ENCODE data around the gene TRIM16. TPM values are rescaled to one million over a fixed set of nuclear protein-coding genes. Genes with fewer than 3 reads are reported as not detected.
"Not testable (repeated sequence)": the region's sequence is repeated elsewhere in the genome, so short reads cannot be mapped to it uniquely, and the experiment has no call there.

TRIM16 gene
- total and polyA plus RNA-seq, 2 experiments from 2014 or later: 20.6 to 48.8 TPM

- not testable (repeated sequence) for H3K4me1 ChIP-seq (ENCODE audit: low read depth); H3K9me3 ChIP-seq (ENCODE audit: low read depth); H3K27ac ChIP-seq; H3K27me3 ChIP-seq; DNase-seq (ENCODE audit: low read depth in 1 of 2, low spot score in 1 of 2); H3K4me3 ChIP-seq; H3K36me3 ChIP-seq
Measured at GRCh38 chr17:15589544-15590536, 94.3 kb downstream of the TRIM16 start.

- H3K27ac ChIP-seq; DNase-seq (ENCODE audit: low read depth in 1 of 2, low spot score in 1 of 2); H3K27me3 ChIP-seq; H3K36me3 ChIP-seq; H3K4me1 ChIP-seq (ENCODE audit: low read depth); H3K9me3 ChIP-seq (ENCODE audit: low read depth); H3K4me3 ChIP-seq: not testable (repeated sequence)
Measured at GRCh38 chr17:15588017-15588416, 96.1 kb downstream of the TRIM16 start.

GRCh38 chr17:15583313-15583712, 100.8 kb downstream of the TRIM16 start:
- not testable (repeated sequence) for H3K27me3 ChIP-seq; H3K4me1 ChIP-seq (ENCODE audit: low read depth); H3K4me3 ChIP-seq; H3K27ac ChIP-seq; DNase-seq (ENCODE audit: low read depth in 1 of 2, low spot score in 1 of 2); H3K9me3 ChIP-seq (ENCODE audit: low read depth); H3K36me3 ChIP-seq

- not testable (repeated sequence) for H3K4me3 ChIP-seq; H3K27ac ChIP-seq; DNase-seq (ENCODE audit: low read depth in 1 of 2, low spot score in 1 of 2); H3K36me3 ChIP-seq; H3K4me1 ChIP-seq (ENCODE audit: low read depth); H3K9me3 ChIP-seq (ENCODE audit: low read depth); H3K27me3 ChIP-seq
Measured at GRCh38 chr17:15581462-15581861, 102.6 kb downstream of the TRIM16 start.

Other genes starting within 250 kb of the TRIM16 start
- gene CDRT4, start 216.7 kb downstream of the TRIM16 start, total RNA-seq: 4.8 and 14.4 TPM in 2 replicates
- gene CDRT4, start 216.7 kb downstream of the TRIM16 start, polyA plus RNA-seq: 5.6 and 6.0 TPM in 2 replicates
- 20.8 and 33.4 TPM in 2 replicates for gene TVP23C, start 120.8 kb downstream of the TRIM16 start, total RNA-seq
- gene TVP23C, start 120.8 kb downstream of the TRIM16 start, polyA plus RNA-seq: 7.4 and 11.3 TPM in 2 replicates
- gene FBXW10B, start 64.6 kb downstream of the TRIM16 start, total RNA-seq: 1.1 TPM in 1 of 2 replicates, not detected in the other
- gene FBXW10B, start 64.6 kb downstream of the TRIM16 start, polyA plus RNA-seq: 0.21 and 0.62 TPM in 2 replicates
- gene ZNF286A, start 15.4 kb upstream of the TRIM16 start, total RNA-seq: 50.9 and 78.7 TPM in 2 replicates
- 26.1 and 46.7 TPM in 2 replicates for gene ZNF286A, start 15.4 kb upstream of the TRIM16 start, polyA plus RNA-seq
- 2.2 and 2.6 TPM in 2 replicates for gene TBC1D26, start 48.0 kb upstream of the TRIM16 start, total RNA-seq
- gene TBC1D26, start 48.0 kb upstream of the TRIM16 start, polyA plus RNA-seq: 2.5 and 8.9 TPM in 2 replicates